ENCODE results near the gene CLDND1. TPM values are rescaled to one million over a fixed set of nuclear protein-coding genes. Genes with fewer than 3 reads are reported as not detected.

The CLDND1 gene
- total and polyA plus RNA-seq, 4 donors, result 21.8 to 55.5 (median 37.1) TPM

- Histone ChIP-seq H3K9ac (ENCODE audit: low read depth in 1 of 2, low read length in 2 of 2) (no peak overlapping the region), H3K27me3 (ENCODE audit: control insufficient read depth in 4 of 4, insufficient read depth in 4 of 4, low read length in 3 of 4) (no peaks in the 10 kb centered on the region), H3K36me3 (ENCODE audit: control insufficient read depth in 4 of 4, insufficient read depth in 3 of 4, low read depth in 1 of 4, low read length in 3 of 4) (peaks cover 3 to 16% (median 13%) of the 10 kb centered on the region in 4 donors), H3K27ac (ENCODE audit: low read depth in 1 of 2, low read length in 2 of 2) (no peak overlapping the region), H3K4me3 (ENCODE audit: low read depth in 1 of 3, low read length in 3 of 3) (no peak overlapping the region), H3K4me1 (ENCODE audit: control insufficient read depth in 4 of 4, insufficient read depth in 4 of 4, low read length in 3 of 4) (peaks cover 6 to 16% (median 8%) of the 10 kb centered on the region in 4 donors), H3K9me3 (ENCODE audit: control insufficient read depth in 4 of 4, low read length in 3 of 4) (no peaks in the 10 kb centered on the region)
- 96% methylated on average over 1 of the region's 1 CpG for WGBS
- TF ChIP-seq YY1 (IDR thresholded peaks at IDR 0.05) (no peak), FOXA1 (IDR thresholded peaks at IDR 0.05) (no peak), FOXA2 (IDR thresholded peaks at IDR 0.05) (no peak), HNF4A (conservative IDR thresholded peaks at IDR 0.05) (no peak), GABPA (IDR thresholded peaks at IDR 0.05 in 1 of 2, conservative IDR thresholded peaks at IDR 0.05 in 1 of 2) (no peak), SP1 (IDR thresholded peaks at IDR 0.05) (no peak), MAX (IDR thresholded peaks at IDR 0.05) (no peak), NR2F2 (IDR thresholded peaks at IDR 0.05) (no peak), TAF1 (conservative IDR thresholded peaks at IDR 0.05) (no peak), EGR1 (IDR thresholded peaks at IDR 0.05; ENCODE audit: low read depth in 2 of 2) (no peak), RAD21 (IDR thresholded peaks at IDR 0.05) (no peak), HNF4G (IDR thresholded peaks at IDR 0.05) (no peak), ZBTB33 (IDR thresholded peaks at IDR 0.05) (no peak), RXRA (IDR thresholded peaks at IDR 0.05) (no peak), JUND (IDR thresholded peaks at IDR 0.05) (no peak)
- TF ChIP-seq, protein P1, sequence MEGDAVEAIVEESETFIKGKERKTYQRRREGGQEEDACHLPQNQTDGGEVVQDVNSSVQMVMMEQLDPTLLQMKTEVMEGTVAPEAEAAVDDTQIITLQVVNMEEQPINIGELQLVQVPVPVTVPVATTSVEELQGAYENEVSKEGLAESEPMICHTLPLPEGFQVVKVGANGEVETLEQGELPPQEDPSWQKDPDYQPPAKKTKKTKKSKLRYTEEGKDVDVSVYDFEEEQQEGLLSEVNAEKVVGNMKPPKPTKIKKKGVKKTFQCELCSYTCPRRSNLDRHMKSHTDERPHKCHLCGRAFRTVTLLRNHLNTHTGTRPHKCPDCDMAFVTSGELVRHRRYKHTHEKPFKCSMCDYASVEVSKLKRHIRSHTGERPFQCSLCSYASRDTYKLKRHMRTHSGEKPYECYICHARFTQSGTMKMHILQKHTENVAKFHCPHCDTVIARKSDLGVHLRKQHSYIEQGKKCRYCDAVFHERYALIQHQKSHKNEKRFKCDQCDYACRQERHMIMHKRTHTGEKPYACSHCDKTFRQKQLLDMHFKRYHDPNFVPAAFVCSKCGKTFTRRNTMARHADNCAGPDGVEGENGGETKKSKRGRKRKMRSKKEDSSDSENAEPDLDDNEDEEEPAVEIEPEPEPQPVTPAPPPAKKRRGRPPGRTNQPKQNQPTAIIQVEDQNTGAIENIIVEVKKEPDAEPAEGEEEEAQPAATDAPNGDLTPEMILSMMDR (IDR thresholded peaks at IDR 0.05; ENCODE audit: low read depth, low read length, missing input control), result no peak
- TF ChIP-seq, protein P2, sequence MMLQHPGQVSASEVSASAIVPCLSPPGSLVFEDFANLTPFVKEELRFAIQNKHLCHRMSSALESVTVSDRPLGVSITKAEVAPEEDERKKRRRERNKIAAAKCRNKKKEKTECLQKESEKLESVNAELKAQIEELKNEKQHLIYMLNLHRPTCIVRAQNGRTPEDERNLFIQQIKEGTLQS (IDR thresholded peaks at IDR 0.05), result no peak
- TF ChIP-seq, protein P3, sequence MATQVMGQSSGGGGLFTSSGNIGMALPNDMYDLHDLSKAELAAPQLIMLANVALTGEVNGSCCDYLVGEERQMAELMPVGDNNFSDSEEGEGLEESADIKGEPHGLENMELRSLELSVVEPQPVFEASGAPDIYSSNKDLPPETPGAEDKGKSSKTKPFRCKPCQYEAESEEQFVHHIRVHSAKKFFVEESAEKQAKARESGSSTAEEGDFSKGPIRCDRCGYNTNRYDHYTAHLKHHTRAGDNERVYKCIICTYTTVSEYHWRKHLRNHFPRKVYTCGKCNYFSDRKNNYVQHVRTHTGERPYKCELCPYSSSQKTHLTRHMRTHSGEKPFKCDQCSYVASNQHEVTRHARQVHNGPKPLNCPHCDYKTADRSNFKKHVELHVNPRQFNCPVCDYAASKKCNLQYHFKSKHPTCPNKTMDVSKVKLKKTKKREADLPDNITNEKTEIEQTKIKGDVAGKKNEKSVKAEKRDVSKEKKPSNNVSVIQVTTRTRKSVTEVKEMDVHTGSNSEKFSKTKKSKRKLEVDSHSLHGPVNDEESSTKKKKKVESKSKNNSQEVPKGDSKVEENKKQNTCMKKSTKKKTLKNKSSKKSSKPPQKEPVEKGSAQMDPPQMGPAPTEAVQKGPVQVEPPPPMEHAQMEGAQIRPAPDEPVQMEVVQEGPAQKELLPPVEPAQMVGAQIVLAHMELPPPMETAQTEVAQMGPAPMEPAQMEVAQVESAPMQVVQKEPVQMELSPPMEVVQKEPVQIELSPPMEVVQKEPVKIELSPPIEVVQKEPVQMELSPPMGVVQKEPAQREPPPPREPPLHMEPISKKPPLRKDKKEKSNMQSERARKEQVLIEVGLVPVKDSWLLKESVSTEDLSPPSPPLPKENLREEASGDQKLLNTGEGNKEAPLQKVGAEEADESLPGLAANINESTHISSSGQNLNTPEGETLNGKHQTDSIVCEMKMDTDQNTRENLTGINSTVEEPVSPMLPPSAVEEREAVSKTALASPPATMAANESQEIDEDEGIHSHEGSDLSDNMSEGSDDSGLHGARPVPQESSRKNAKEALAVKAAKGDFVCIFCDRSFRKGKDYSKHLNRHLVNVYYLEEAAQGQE (IDR thresholded peaks at IDR 0.05), result no peak
- no peak for DNase-seq (ENCODE audit: low spot score)
These were observed 3.4 kb downstream of the CLDND1 start for GRCh38 chr3:98519351-98519750.

Data from liver (tissue), 9 donors.